Stimulated activated naive CD8-positive, alpha-beta T cell treated with anti-CD3 and anti-CD28 coated beads, Interleukin-15, Interleukin-2, amounts not matched to agents 100 ng/mL and 50 ng/mL, for 24 hours (primary cell): Measurements from ENCODE around the gene TBX15.

Experiments
- H3K27ac Mint-ChIP-seq: one replicate; pipeline ENCODE4 v1.8.0; 2021; ENCODE audit warnings: mild to moderate bottlenecking, mixed read lengths
- H3K27me3 Mint-ChIP-seq: one replicate; pipeline ENCODE4 v1.8.0; 2021; ENCODE audit warnings: mixed read lengths
- H3K36me3 Mint-ChIP-seq: one replicate; pipeline ENCODE4 v1.8.0; 2021; ENCODE audit warnings: low read depth, mixed read lengths
- H3K4me1 Mint-ChIP-seq: one replicate; pipeline ENCODE4 v1.8.0; 2021; ENCODE audit warnings: low read depth, mixed read lengths
- H3K4me3 Mint-ChIP-seq: one replicate; pipeline ENCODE4 v1.8.0; 2021; ENCODE audit warnings: mild to moderate bottlenecking, mixed read lengths
- H3K9me3 Mint-ChIP-seq: one replicate; pipeline ENCODE4 v1.8.0; 2021; ENCODE audit warnings: mixed read lengths

Gene TBX15

DNA sequence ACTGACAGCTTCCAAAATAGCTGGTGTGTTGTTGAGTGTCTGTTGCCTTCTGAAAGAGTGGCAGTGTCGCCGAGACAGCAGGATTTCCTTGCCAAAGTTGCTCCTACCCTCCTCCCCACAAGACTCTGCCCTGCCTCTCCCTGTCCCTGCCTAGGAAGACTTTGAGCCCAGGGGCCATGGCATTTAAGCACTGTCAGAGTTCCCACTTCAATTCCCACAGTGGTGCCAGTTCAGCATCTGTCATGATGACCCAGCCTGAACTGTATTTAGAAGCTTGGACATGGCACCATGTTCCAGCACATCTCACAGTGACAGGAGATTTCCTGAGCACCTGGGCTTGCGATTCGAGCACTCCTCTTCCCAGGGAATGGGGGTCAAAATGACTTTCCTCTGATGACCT, 43.6 kb downstream of the TBX15 start:
- H3K4me3 Mint-ChIP-seq, result no peak overlapping the region
- H3K27ac Mint-ChIP-seq, result no peak overlapping the region
- peaks cover 6% of the 10 kb centered on the region for H3K9me3 Mint-ChIP-seq
- H3K4me1 Mint-ChIP-seq, result no peaks in the 10 kb centered on the region
- H3K27me3 Mint-ChIP-seq, result no peaks in the 10 kb centered on the region
- no peaks in the 10 kb centered on the region for H3K36me3 Mint-ChIP-seq

- Mint-ChIP-seq H3K27me3 (no peaks in the 10 kb centered on the region), H3K4me1 (no peaks in the 10 kb centered on the region), H3K9me3 (peaks cover 6% of the 10 kb centered on the region), H3K27ac (no peak overlapping the region), H3K36me3 (no peaks in the 10 kb centered on the region), H3K4me3 (no peak overlapping the region)
Observed at GRCh38 chr1:118944133-118944532, 44.0 kb downstream of the TBX15 start.

GRCh38 chr1:118940957-118941356, 47.2 kb downstream of the TBX15 start:
- peaks cover 3% of the 10 kb centered on the region for H3K9me3 Mint-ChIP-seq
- H3K36me3 Mint-ChIP-seq, result no peaks in the 10 kb centered on the region
- no peak overlapping the region for H3K4me3 Mint-ChIP-seq
- H3K27me3 Mint-ChIP-seq, result no peaks in the 10 kb centered on the region
- no peaks in the 10 kb centered on the region for H3K4me1 Mint-ChIP-seq
- no peak overlapping the region for H3K27ac Mint-ChIP-seq

DNA sequence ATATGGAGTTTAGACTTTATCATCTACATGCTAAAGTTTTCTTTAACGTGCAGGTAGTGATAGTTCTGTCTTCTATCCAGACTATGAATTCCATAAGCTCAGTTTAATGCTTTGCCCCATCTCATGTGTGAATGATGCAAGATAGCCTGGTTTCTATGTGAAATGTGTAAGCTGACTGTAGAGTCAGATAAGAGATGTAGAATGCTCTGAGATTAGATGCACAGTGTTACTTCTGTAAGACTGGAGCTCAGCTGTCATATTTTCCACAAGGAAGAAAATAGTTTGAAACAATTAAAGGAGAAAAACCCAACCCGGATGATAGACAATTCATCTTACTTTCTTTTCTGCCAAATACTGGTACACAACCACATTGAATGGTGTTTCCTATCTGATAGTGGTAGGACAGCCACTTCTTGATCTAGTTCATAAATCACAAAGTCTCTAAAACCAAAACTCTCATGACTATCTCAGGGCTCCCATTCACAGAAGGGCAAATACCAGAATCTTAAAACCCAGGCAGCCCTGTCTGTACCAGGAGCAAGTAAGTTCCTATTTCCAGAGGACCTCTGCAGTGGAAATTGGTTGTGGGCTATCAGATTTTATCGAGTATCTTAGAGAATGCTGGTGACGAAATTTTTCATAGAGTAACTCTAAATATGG, 50.6 kb downstream of the TBX15 start:
- H3K27ac Mint-ChIP-seq, result no peak overlapping the region
- H3K4me3 Mint-ChIP-seq, result no peak overlapping the region
- H3K4me1 Mint-ChIP-seq, result no peaks in the 10 kb centered on the region
- no peaks in the 10 kb centered on the region for H3K27me3 Mint-ChIP-seq
- peaks cover 3% of the 10 kb centered on the region for H3K9me3 Mint-ChIP-seq
- no peaks in the 10 kb centered on the region for H3K36me3 Mint-ChIP-seq

- H3K4me3 Mint-ChIP-seq, result no peak overlapping the region
- H3K27ac Mint-ChIP-seq, result no peak overlapping the region
- H3K9me3 Mint-ChIP-seq, result no peaks in the 10 kb centered on the region
- no peaks in the 10 kb centered on the region for H3K36me3 Mint-ChIP-seq
- no peaks in the 10 kb centered on the region for H3K27me3 Mint-ChIP-seq
- H3K4me1 Mint-ChIP-seq, result no peaks in the 10 kb centered on the region
Observed at GRCh38 chr1:118934706-118935105, 53.4 kb downstream of the TBX15 start.

DNA sequence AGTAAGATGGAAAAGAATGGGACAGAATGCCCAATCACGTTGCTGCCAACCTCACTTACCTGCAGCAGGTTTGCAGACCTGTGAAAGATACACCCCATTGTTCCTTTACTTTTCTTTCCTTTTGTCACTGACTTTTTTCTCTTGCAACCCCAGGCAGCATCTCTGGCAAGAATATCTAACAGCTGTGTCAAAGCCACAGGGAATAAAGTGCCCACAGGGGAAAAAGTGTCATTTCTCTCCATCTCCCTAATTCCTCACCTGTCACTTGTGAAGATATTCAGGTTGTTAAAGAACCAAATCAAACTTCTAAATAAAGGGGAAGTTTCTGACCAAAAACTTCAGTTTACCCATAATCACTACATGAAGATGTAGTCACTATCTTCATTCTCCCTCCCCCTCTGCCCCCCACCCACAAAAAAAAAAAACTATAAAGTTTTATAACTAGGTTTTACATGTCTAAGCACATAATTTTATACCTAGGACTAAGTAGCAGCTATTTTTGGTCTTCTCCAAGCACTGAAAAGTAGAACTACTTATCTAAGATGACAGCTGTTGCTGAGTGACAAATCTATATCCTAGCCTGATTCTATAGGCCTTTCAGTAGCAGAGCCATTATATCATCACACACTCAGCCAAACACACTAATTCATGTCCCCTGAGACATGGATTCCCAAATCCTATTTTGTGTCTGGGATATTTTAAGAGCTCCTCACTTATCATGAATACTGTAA, 54.9 kb downstream of the TBX15 start:
- Mint-ChIP-seq H3K27me3 (no peaks in the 10 kb centered on the region), H3K4me1 (no peaks in the 10 kb centered on the region), H3K9me3 (no peaks in the 10 kb centered on the region), H3K4me3 (no peak overlapping the region), H3K36me3 (no peaks in the 10 kb centered on the region), H3K27ac (no peak overlapping the region)

GRCh38 chr1:118931876-118932275, 56.3 kb downstream of the TBX15 start:
- Mint-ChIP-seq H3K9me3 (no peaks in the 10 kb centered on the region), H3K4me1 (no peaks in the 10 kb centered on the region), H3K27ac (no peak overlapping the region), H3K4me3 (no peak overlapping the region), H3K36me3 (no peaks in the 10 kb centered on the region), H3K27me3 (no peaks in the 10 kb centered on the region)

- H3K9me3 Mint-ChIP-seq, result peaks cover 3% of the 10 kb centered on the region
Observed at GRCh38 chr1:118928739-118929554, 59.2 kb downstream of the TBX15 start.

DNA sequence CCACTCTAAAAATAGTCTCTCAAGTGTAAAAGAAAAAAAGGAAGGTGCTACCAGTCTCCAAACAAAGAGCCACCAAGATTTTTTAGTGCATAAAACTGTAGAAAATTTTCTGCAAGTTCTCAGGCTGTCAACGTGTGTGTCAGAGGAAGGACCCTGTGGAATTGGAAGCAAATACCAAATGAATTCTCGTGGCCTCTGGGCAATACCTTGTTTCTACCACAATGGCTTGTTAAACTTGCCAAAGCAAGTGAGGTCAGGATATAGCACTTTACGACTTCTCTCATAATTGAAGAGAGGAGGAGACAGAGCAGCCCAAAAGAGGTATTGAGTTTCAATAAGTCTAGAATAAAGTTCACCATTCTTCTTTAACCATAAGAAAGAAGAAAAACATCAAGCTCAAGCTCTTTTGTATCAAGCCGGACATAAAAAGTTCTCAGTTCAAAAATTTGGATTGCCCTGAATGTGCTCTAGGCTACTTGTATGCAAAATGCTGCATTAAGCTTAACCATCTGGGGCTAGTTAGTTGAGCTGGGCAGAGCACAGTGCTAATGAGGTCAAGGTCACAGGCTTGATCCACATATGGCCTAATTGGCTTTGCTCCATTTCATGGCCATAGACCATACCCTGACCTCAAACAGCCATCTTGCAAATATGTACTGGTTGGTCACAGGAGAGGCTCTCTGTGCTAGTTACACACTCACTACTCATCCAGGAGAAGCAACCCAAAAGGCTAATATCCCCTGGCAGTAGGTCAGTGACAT, 60.5 kb downstream of the TBX15 start:
- no peaks in the 10 kb centered on the region for H3K27me3 Mint-ChIP-seq
- peaks cover 3% of the 10 kb centered on the region for H3K9me3 Mint-ChIP-seq
- no peaks in the 10 kb centered on the region for H3K4me1 Mint-ChIP-seq
- H3K27ac Mint-ChIP-seq, result no peak overlapping the region
- no peaks in the 10 kb centered on the region for H3K36me3 Mint-ChIP-seq
- H3K4me3 Mint-ChIP-seq, result no peak overlapping the region

More at GRCh38 chr1:118928739-118929554, 59.2 kb downstream of the TBX15 start:
- no peak overlapping the region for H3K27ac Mint-ChIP-seq
- no peaks in the 10 kb centered on the region for H3K4me1 Mint-ChIP-seq
- H3K36me3 Mint-ChIP-seq, result no peaks in the 10 kb centered on the region
- H3K4me3 Mint-ChIP-seq, result no peak overlapping the region
- no peaks in the 10 kb centered on the region for H3K27me3 Mint-ChIP-seq

DNA sequence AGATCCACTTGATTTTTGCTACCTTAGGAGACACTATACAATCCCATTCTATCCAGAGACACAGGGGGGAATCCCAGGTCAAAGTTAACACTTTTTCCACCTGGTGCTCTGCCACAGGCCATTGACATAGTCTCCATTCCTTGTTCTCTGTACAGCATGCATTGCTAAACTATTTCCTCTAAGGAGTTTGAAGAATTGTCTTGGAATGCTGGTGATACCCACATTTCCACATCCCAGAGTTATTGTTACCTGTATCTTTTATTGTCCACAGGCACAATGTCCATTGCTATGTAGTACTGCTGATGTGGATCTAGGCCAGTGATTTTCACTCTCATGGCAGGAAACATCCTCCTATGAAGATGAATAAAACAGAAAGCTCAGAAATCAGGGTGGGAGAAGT, 61.9 kb downstream of the TBX15 start:
- Mint-ChIP-seq H3K4me1 (no peaks in the 10 kb centered on the region), H3K4me3 (no peak overlapping the region), H3K36me3 (no peaks in the 10 kb centered on the region), H3K27me3 (no peaks in the 10 kb centered on the region), H3K9me3 (peaks cover 3% of the 10 kb centered on the region), H3K27ac (no peak overlapping the region)

DNA sequence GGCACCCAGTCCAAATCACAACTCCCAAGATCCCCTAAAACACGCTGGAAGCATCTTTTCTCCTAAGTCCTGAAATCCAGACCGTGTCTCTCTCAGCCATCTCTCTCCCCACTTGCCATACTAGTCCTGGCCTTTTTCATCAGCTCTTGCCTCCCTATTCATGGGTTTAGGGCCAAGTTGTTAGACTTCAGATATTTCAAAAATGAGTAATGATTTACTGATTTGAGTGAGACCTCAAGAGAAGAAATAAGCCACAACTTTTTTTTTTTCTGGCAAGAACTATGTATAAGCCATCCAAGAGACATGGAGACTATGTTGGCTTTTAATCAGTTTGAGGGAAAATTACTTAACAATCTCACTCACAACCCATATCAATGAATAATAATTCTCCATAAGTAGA, 62.5 kb downstream of the TBX15 start:
- Mint-ChIP-seq H3K4me3 (no peak overlapping the region), H3K4me1 (no peaks in the 10 kb centered on the region), H3K9me3 (peaks cover 3% of the 10 kb centered on the region), H3K27ac (no peak overlapping the region), H3K36me3 (no peaks in the 10 kb centered on the region), H3K27me3 (no peaks in the 10 kb centered on the region)

DNA sequence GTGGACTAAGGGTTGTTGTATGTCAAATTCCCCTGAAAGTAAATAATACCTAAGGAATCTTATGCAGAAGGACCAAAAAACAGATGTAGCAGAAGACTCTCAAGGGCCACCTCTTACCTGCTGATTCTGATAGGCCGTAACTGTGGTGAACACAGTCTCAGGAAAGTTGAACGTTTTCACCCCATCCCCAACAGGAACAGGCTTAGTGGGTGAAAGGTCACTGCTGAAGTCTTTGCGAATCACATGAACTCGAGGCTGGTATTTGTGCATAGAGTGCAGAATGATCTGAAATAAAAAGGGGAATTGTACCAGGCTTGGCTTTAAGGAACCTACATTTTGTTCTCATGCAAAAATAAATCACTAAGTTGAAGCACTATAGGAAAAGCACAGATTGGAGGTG, 64.8 kb downstream of the TBX15 start:
- Mint-ChIP-seq H3K4me1 (no peaks in the 10 kb centered on the region), H3K9me3 (peaks cover 3% of the 10 kb centered on the region), H3K36me3 (no peaks in the 10 kb centered on the region)

DNA sequence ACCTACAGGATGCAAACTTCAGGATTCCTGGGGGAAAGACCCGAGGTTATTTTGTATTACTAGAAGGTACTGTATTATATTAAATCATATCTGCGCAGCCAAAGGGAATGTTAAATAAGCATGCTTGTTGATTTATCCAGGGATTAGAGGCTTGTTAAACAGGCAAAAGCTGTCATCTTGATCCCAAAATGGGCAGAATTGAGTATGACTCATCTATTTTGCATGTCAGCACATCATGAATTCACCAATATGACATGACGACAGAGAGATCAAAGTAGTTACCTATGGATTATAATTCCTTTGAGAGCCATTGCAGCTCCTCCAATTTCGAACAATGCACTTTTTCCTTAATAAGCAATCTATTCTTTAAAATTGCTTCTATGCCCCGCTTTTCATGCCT, 66.1 kb downstream of the TBX15 start:
- Mint-ChIP-seq H3K4me1 (no peaks in the 10 kb centered on the region), H3K9me3 (peaks cover 3% of the 10 kb centered on the region), H3K27ac (no peak overlapping the region), H3K27me3 (no peaks in the 10 kb centered on the region), H3K4me3 (no peak overlapping the region), H3K36me3 (no peaks in the 10 kb centered on the region)

More for the DNA sequence above, 64.8 kb downstream of the TBX15 start:
- Mint-ChIP-seq H3K4me3 (no peak overlapping the region), H3K27ac (no peak overlapping the region), H3K27me3 (no peaks in the 10 kb centered on the region)

GRCh38 chr1:118920124-118920717, 67.9 kb downstream of the TBX15 start:
- Mint-ChIP-seq H3K9me3 (peaks cover under 1% of the 10 kb centered on the region), H3K27ac (no peak overlapping the region), H3K4me3 (no peak overlapping the region)

More at GRCh38 chr1:118920124-118920717, 67.9 kb downstream of the TBX15 start:
- Mint-ChIP-seq H3K36me3 (no peaks in the 10 kb centered on the region), H3K4me1 (no peaks in the 10 kb centered on the region), H3K27me3 (no peaks in the 10 kb centered on the region)
